Left lobe of liver (tissue), 2 donors: ENCODE results near the gene SIRPB2. TPM values are rescaled to one million over a fixed set of nuclear protein-coding genes. Genes with fewer than 3 reads are reported as not detected.
A peak's percentile ranks its signal among the peaks of the same experiment; 100 is the strongest.

Experiments
- ATAC-seq: fragments of 200-7000 bp; cut with Tn5 transposase; one replicate; pipeline ENCODE4 v1.9.1; 2020; ENCODE audit warnings: mild to moderate bottlenecking, moderate library complexity
- DNase-seq: peaks from one replicate; pipeline ENCODE4 v3.0.0-alpha.2; 2020; ENCODE audit warnings: low spot score
- total RNA-seq: library from RNA; stranded (reverse); gene quantifications from one replicate; pipeline ENCODE4 v1.2.1, GENCODE V29; 2021
- donor health status: DM: no; HTN: no; CAD: no; lungs with moderate emphysema.
- donor health status: DM: no; HTN: yes; CAD: no.

The SIRPB2 gene
- total RNA-seq, 1 donor from 2014 or later, result 0.50 TPM

DNA sequence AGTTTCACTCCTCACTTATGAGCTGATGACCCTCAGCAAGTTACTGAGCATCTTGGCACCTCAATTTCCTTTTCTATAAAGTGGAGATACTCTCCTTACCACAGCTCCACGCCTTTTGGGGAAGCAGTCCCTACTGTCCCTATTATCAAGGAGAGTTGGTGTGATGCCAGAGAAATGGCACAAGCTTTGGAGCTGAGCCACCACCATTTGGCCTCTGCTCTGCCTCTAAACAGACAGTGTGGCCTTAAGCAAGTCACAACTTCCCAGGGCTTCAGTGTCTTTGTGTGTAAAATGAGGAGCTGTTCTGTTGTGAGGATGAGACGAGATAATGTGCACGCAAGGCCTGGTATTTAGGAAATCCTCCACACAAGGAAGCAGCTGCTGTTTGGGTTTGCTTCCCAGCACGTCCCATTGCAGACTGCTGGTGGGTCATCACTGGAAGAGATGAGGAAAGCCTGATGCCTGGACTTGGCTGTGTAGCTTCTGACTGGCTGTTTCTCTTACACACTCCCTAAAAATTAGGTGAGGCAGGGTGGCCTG, 43.1 kb downstream of the SIRPB2 start:
- DNase-seq (peak; percentile 58), ATAC-seq (peak; percentile 62)

DNA sequence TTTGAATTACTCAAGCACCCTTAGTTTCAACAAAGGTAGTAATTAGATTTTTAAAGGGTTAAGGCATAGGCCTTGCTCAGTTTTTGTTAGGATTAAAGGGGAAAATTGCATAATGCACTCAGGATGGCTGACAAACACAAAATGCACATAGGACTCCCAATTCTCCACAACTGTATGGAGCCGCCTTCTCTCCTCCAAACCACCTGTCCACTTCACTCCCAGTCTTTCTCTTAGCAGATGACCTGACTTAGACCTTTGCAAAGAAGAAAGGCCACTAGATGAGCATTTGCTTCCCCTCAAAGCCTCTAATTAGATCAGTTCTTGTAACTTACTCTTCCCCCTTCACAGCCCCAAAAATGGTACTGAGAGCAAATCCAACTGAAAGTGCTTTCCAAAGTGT, 44.7 kb downstream of the SIRPB2 start:
- ATAC-seq, result no peak

DNA sequence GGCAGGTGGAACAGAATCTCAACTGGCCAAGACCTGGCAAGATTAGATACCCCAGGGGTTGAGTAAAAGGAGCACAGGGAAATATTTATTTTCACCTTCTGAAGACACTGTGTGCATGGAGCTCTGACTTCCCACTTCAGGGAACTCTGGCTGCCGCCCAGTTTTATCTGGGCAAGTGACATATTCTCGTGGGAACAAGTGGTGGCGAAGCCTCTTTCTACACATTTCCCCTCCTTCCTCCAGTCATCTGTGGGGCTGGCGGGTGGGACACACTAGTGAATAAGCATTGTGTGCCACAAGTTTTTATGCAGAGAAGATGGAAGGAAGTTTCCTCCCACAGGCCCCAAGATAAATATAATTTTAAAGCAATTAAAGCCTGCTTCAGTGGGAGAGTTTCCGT, 48.1 kb downstream of the SIRPB2 start:
- no peak for ATAC-seq
- DNase-seq, result no peak

More for the DNA sequence above, 44.7 kb downstream of the SIRPB2 start:
- DNase-seq, result no peak

DNA sequence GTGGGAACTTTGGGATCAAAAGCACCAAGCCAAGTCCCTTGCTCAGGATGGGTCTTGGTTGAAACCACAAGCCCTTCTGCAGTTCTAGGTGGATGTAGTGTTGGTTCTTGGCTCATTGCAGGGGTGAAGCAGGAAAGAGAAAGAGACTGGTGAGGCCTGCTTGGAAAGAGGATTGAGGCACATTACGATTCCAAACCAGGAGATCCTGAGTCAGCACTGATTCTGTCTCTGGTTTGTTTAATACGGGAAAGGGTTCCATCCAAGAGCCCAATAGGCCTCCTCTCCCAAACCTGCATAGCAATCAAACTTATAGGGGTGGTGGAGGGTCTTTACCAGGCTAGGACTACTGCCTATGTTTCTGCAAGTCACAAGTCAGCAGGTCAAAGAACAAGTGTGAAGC, 48.9 kb downstream of the SIRPB2 start:
- DNase-seq (no peak), ATAC-seq (no peak)

DNA sequence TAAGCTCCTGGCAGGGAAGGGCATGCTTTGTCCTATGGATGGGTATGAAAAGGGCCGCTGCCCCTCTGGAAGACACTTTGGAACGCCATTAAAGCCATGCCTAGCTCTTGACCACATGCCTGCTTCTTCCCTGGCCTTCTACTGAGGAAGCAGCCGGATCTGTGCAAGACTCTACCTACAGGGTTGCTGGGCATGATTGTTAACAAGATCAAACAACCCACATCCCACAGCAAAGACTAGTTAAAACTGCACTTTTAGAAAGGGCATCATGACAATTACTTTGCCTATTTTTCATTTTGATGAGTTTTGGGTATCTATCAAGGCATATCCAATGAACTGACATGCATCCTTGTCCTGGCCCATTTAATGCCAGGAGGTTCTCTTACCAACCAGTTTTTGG, 50.1 kb downstream of the SIRPB2 start:
- ATAC-seq (no peak), DNase-seq (no peak)

GRCh38 chr20:1440024-1440423, 51.2 kb downstream of the SIRPB2 start:
- peak; percentile 58 for ATAC-seq
- no peak for DNase-seq

- ATAC-seq (no peak), DNase-seq (no peak)
Observed at GRCh38 chr20:1438361-1438760, 52.9 kb downstream of the SIRPB2 start.

GRCh38 chr20:1437235-1437904, 53.9 kb downstream of the SIRPB2 start:
- DNase-seq (peak; percentile 76), ATAC-seq (peak; percentile 94)

DNA sequence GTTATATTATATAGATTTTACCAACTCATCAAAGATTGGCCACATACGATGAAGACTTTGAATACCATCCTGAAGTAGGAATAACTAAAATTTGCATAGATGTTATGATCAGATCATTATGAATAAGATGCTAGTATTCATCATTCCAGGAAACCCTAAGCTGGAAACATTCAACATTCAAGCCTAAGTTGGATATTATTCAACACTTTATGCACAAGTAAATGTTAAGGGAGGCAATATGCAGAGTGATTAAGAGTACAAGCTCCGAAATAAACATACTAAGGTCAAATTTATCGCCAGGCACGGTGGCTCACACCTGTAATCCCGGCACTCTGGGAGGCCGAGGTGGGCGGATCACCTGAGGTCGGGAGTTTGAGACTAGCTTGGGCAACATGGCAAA, 55.0 kb downstream of the SIRPB2 start:
- ATAC-seq (no peak), DNase-seq (no peak)

- ATAC-seq, result no peak
- no peak for DNase-seq
Observed at GRCh38 chr20:1435337-1435699, 55.9 kb downstream of the SIRPB2 start.

- peak; percentile 15 for ATAC-seq
- DNase-seq, result no peak
Observed at GRCh38 chr20:1434571-1435336, 56.5 kb downstream of the SIRPB2 start.

- ATAC-seq (no peak), DNase-seq (no peak)
Observed at GRCh38 chr20:1431158-1431557, 60.1 kb downstream of the SIRPB2 start.

DNA sequence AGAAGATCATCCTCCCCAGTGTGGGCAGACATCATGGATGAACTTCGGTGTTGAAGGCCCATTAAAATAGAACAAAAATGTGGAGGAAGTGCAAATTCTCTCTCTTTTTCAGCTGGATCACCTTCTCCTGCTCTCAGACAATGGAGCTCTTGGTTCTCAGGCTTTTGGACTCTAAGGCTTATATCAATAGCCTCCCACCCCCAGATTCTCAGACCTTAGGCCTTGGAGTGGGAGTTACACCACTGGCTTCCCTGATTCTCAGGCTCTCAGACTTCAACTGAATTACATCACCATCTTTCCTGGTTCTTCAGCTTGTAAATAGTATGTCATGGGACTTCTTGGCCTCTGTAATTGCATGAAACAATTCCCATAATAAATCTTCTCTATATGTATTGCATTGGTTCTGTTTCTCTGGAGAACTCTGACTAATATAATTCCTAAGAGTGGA, 61.2 kb downstream of the SIRPB2 start:
- DNase-seq (no peak), ATAC-seq (no peak)

DNA sequence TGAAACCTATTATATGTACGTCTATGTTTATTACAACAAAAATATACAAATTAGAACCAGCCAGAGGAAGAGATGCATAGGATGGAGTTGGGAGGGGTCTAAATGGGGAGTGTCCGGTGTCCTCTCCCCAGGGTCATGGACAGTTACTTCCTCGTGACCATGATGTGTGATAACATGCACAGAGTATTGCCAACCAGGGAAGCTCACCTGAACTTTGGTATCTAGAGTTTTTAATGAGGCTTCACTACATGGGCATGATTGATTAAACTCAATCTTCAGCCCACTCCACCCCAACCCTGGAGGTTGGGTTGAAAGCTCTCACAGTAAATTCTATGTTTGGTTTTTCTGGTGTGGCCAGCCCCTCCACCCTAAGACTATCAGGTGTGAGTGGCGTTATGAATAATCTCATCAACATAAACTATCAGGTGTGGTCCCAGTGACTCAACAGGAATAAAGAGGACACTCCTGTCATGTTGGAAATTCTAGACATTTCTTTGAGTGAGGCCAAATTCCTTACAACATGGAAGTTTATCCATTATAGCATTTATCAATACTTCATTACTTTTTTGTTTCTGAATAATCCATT, 62.0 kb downstream of the SIRPB2 start:
- DNase-seq (no peak), ATAC-seq (no peak)

- DNase-seq, result no peak
- ATAC-seq, result no peak
Observed at GRCh38 chr20:1427457-1428054, 63.7 kb downstream of the SIRPB2 start.

DNA sequence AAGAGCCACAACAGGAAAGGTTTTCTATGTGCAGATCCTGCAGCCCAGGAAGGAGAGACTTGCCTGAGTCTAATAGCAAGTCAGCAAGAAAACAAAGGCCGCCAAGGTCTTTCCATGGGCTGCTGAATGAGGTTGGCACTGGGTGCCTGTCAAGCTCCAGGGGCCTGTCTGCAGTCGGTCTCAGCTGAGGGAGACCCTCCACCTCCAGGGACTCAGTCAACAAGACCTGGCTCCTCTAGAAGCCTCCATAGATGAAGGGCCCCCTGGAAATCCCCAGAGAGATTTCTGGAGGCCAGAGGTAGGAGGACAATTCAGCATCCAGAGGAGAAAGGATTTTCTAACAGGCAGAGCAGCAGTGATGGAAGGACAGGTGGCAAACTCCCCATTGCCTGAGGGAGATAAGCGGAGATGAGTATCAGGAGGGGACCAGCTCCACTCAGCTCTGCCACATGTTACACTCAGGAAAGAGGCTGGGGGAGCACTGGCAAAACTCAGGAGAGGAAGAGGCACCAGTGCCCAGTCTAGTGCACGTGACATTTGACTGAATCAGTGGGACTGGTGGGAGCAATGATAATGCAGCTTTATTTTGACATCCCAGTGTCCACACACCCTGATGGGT, 64.9 kb downstream of the SIRPB2 start:
- ATAC-seq (no peak), DNase-seq (no peak)

Other genes with a start within 250 kb of the SIRPB2 start
- gene SNPH, start 225.1 kb downstream of the SIRPB2 start, total RNA-seq, result 0.20 TPM
- 6.4 TPM for gene SDCBP2, start 162.3 kb downstream of the SIRPB2 start, total RNA-seq
- gene FKBP1A, start 98.4 kb downstream of the SIRPB2 start, total RNA-seq, result 61.5 TPM
- 43.5 TPM for gene NSFL1C, start 24.6 kb downstream of the SIRPB2 start, total RNA-seq
- not detected for gene SIRPD, start 66.3 kb upstream of the SIRPB2 start, total RNA-seq
- 0.40 TPM for gene SIRPB1, start 128.6 kb upstream of the SIRPB2 start, total RNA-seq
- not detected for gene SIRPG, start 166.4 kb upstream of the SIRPB2 start, total RNA-seq